ENCODE measurements around the gene IRX1. TPM values are rescaled to one million over a fixed set of nuclear protein-coding genes. Genes with fewer than 3 reads are reported as not detected.

Gene IRX1
- polyA plus RNA-seq, 2 of the 4 experiments (the other 2 are of a cell fraction) = not detected

DNA sequence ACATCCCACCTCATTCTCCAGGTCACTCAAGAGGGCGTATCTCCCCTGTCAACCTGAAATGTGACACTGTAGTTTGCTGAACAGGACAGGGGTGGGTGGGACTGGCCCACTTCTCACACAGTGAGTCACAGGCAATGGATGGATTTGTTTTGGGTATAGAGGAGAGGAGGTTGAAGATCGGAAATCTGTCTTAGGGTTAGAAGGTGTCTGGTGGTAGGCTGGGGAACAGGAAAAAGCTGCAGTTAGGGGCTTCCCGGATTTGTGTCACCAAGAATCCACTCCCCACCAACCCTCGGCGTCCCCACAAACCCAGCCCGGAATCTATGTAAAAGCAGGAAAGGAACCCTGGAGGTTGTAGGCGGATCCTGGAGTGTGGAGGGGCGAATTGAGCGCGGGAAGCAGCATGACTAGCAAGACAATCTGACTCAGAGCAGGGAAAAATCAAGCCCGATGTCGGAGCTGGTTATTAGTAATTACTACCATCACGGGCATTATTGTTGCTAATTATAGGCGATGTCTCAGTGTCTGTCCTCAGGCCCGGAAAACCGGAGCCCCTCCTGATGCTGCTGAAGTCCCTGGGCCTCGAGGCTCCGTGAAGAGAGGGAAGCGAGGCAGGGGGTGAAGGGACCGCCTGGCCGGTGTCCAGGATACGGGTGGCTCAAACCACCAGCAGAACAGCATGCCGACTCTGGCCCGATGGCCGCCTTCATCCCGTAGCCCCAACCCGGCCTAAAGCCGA lies 1.7 kb upstream of the IRX1 start:
- Histone ChIP-seq H3K4me2 (no peak overlapping the region), H3K27ac (no peak overlapping the region)
- CTCF ChIA-PET = no interaction called here

DNA sequence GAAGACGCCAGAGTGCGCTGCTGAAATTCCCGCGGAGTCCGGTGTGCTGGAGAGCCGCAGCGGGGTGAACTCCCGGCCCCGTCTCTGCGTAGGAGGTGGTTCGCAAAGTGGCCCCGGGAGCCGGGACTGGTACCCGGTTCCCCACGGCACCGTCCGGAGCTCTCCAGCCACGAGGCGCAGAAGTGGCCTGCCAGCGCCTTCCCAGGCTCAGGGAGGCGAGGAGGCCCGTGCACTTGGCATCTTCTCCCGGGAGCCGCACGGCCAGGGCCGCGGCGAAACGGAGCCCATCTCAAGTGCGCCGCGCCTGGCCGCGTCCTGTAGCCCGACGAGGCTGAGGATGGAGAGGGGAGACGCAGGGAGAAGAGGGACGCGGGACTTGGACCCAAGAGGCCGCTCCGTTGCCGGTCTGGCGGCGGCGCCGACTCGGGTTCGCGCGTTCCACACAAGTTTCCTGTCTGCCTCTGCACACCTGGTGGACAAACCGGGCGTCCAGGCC lies 1.1 kb upstream of the IRX1 start:
- POLR2A ChIA-PET = no interaction called here
- no peak overlapping the region for H3K4me3 ChIP-seq
- peak in 1 of 2 experiments; percentile 51; a peak in 3 of 6 replicates for ATAC-seq

More for the DNA sequence above, 1.7 kb upstream of the IRX1 start:
- no peak overlapping the region for H3K4me3 ChIP-seq
- no peaks in the 10 kb centered on the region for H3K4me1 ChIP-seq
- WGBS (ENCODE audit: missing lambda C conversion rate) = 41% methylated on average over 19 of the region's 28 CpGs
- POLR2A ChIA-PET = no interaction called here
- no peak for ATAC-seq
- DNase-seq (ENCODE audit: low read depth in 1 of 2, low spot score in 1 of 2) = no peak
- FAIRE-seq = no peak
- TF ChIP-seq NPAS2 (CRISPR knock-in tag; IDR thresholded peaks at IDR 0.05; ENCODE audit: borderline replicate concordance) (no peak), KDM5A (IDR thresholded peaks at IDR 0.05) (no peak), HOXA7 (CRISPR knock-in tag; IDR thresholded peaks at IDR 0.05) (no peak), SMC3 (IDR thresholded peaks at IDR 0.05) (no peak), KDM1A (IDR thresholded peaks at IDR 0.05; ENCODE audit: low read depth) (no peak)
- no peaks in the 10 kb centered on the region; the same call in 2 of the 3 replicates for H3K9me3 ChIP-seq

DNA sequence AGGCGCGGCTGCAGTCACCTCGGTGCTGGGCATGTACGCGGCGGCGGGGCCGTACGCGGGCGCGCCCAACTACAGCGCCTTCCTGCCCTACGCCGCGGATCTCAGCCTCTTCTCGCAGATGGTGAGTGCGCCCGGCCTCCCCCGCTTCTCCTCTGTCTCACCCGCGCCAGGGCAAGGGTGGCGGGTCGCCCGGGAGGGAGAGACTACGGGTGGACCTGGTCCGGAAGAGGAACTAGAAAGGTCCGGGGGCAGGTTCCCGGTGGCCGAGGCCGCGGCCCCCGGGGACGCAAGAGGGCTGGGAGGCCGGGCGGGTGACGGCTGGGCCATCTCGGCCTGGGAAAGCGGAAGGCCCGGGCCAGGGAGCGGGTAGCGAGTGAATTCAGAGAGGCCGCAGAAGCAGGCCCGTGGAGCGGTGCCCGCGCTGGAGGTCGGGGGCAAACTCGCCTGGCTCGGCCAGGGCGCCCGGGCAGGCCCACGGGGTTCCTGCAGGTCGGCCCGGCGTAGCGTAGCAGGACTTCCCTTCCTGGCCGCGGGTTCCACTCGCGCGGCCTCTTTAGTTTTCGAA lies 711 bp downstream of the IRX1 start:
- Histone ChIP-seq H3K9me3 (no peaks in the 10 kb centered on the region; the same call in 2 of the 3 replicates), H3K4me3 (no peak overlapping the region), H3K4me1 (no peaks in the 10 kb centered on the region), H3K27ac (no peak overlapping the region), H3K4me2 (no peak overlapping the region)
- no peak for FAIRE-seq
- 78% methylated on average over 45 of the region's 63 CpGs for WGBS (ENCODE audit: missing lambda C conversion rate)
- no peak for ATAC-seq
- ChIA-PET CTCF (no interaction called here), POLR2A (no interaction called here)
- no peak for DNase-seq (ENCODE audit: low read depth in 1 of 2, low spot score in 1 of 2)
- no peak for TF ChIP-seq RFX5 (IDR thresholded peaks at IDR 0.05)
- TF ChIP-seq TFCP2L1 (CRISPR knock-in tag; IDR thresholded peaks at IDR 0.05) = no peak
- TF ChIP-seq CHD4 (IDR thresholded peaks at IDR 0.05; ENCODE audit: borderline replicate concordance) = no peak
- no peak for TF ChIP-seq KDM5A (IDR thresholded peaks at IDR 0.05)
- TF ChIP-seq, protein P1, sequence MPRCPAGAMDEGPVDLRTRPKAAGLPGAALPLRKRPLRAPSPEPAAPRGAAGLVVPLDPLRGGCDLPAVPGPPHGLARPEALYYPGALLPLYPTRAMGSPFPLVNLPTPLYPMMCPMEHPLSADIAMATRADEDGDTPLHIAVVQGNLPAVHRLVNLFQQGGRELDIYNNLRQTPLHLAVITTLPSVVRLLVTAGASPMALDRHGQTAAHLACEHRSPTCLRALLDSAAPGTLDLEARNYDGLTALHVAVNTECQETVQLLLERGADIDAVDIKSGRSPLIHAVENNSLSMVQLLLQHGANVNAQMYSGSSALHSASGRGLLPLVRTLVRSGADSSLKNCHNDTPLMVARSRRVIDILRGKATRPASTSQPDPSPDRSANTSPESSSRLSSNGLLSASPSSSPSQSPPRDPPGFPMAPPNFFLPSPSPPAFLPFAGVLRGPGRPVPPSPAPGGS (IDR thresholded peaks at IDR 0.05) = no peak
- no peak for TF ChIP-seq RAD21 (conservative IDR thresholded peaks at IDR 0.05 in 1 of 2, IDR thresholded peaks at IDR 0.05 in 1 of 2)
- TF ChIP-seq JUNB (IDR thresholded peaks at IDR 0.05) = no peak
- TF ChIP-seq, protein P2, sequence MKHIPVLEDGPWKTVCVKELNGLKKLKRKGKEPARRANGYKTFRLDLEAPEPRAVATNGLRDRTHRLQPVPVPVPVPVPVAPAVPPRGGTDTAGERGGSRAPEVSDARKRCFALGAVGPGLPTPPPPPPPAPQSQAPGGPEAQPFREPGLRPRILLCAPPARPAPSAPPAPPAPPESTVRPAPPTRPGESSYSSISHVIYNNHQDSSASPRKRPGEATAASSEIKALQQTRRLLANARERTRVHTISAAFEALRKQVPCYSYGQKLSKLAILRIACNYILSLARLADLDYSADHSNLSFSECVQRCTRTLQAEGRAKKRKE (CRISPR knock-in tag; IDR thresholded peaks at IDR 0.05; ENCODE audit: low read depth) = no peak
- TF ChIP-seq BHLHE40 (IDR thresholded peaks at IDR 0.05; ENCODE audit: low read depth, low read length) = no peak
- TF ChIP-seq JUN (IDR thresholded peaks at IDR 0.05) = no peak
- TF ChIP-seq CBX2 (IDR thresholded peaks at IDR 0.05; ENCODE audit: borderline replicate concordance, low read depth) = no peak
- TF ChIP-seq HEYL (CRISPR knock-in tag; IDR thresholded peaks at IDR 0.05) = no peak

More for the DNA sequence above, 1.1 kb upstream of the IRX1 start:
- CTCF ChIA-PET = no interaction called here
- Histone ChIP-seq H3K9me3 (no peaks in the 10 kb centered on the region; the same call in 2 of the 3 replicates), H3K27ac (no peak overlapping the region), H3K4me2 (0 out of 3 replicates have a peak overlapping the region, but pooled peaks have one; percentile 23), H3K4me1 (no peaks in the 10 kb centered on the region)
- peak in 1 of 2 experiments; percentile 1 for DNase-seq (ENCODE audit: low read depth in 1 of 2, low spot score in 1 of 2)
- TF ChIP-seq HOXA7 (CRISPR knock-in tag; IDR thresholded peaks at IDR 0.05) (no peak), HMGXB4 (CRISPR knock-in tag; IDR thresholded peaks at IDR 0.05; ENCODE audit: borderline replicate concordance) (no peak), NFE2L2 (conservative IDR thresholded peaks at IDR 0.05; ENCODE audit: low read length) (no peak), MAFK (IDR thresholded peaks at IDR 0.05; ENCODE audit: partially characterized antibody) (no peak), RCOR1 (IDR thresholded peaks at IDR 0.05; ENCODE audit: low read depth, low read length) (no peak), EHF (CRISPR knock-in tag; IDR thresholded peaks at IDR 0.05) (no peak), FOXS1 (CRISPR knock-in tag; IDR thresholded peaks at IDR 0.05) (no peak), TP53 (CRISPR knock-in tag; IDR thresholded peaks at IDR 0.05) (no peak), KDM1A (IDR thresholded peaks at IDR 0.05; ENCODE audit: low read depth) (no peak), EHMT2 (IDR thresholded peaks at IDR 0.05; ENCODE audit: low read depth) (no peak), GATA3 (IDR thresholded peaks at IDR 0.05; ENCODE audit: borderline replicate concordance) (no peak), NPAS2 (CRISPR knock-in tag; IDR thresholded peaks at IDR 0.05; ENCODE audit: borderline replicate concordance) (no peak), MYC (IDR thresholded peaks at IDR 0.05; ENCODE audit: borderline replicate concordance, low read length) (no peak), KDM5A (IDR thresholded peaks at IDR 0.05) (no peak), HOXB5 (CRISPR knock-in tag; IDR thresholded peaks at IDR 0.05) (no peak), HOXB13 (CRISPR knock-in tag; IDR thresholded peaks at IDR 0.05; ENCODE audit: low read depth) (no peak)
- TF ChIP-seq, protein P3, sequence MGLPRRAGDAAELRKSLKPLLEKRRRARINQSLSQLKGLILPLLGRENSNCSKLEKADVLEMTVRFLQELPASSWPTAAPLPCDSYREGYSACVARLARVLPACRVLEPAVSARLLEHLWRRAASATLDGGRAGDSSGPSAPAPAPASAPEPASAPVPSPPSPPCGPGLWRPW (IDR thresholded peaks at IDR 0.05) = no peak
- TF ChIP-seq, protein P4, sequence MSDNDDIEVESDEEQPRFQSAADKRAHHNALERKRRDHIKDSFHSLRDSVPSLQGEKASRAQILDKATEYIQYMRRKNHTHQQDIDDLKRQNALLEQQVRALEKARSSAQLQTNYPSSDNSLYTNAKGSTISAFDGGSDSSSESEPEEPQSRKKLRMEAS (IDR thresholded peaks at IDR 0.05) = no peak
- no peak for FAIRE-seq
- WGBS (ENCODE audit: missing lambda C conversion rate) = no CpG with 5 or more reads among the region's 52 CpGs
